ENCODE measurements around the gene UNG. TPM values are rescaled to one million over a fixed set of nuclear protein-coding genes. Genes with fewer than 3 reads are reported as not detected.

The UNG gene
- total and polyA plus RNA-seq, 2 of the 4 experiments (the other 2 are of a cell fraction) = 13.3 to 16.0 TPM

DNA sequence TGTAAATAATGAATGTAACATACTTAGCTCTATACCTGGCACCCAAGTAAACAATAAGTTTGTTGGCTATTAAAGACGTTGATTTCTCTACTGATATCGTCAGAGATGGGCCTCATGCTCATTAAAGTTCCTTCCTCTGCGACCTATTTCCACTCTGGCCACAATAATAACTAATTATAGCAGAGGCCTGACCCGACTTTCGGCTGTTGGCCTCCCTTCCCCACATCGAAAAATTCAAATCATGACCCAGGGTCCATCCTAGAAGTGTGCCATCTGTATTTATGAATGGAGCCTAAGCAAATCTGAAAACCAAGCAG, 45.3 kb upstream of the UNG start:
- Histone ChIP-seq H4K20me1 (ENCODE audit: insufficient read depth, low read length) (no peaks in the 10 kb centered on the region), H3K79me1 (ENCODE audit: low read depth in 1 of 2, low read length in 2 of 2) (peaks cover 11 to 15% of the 10 kb centered on the region in 2 experiments; a peak in 3 of 4 replicates), H3K14ac (replicated peaks; ENCODE audit: low read depth, low read length) (peak overlapping the region; percentile 92), H2BK15ac (ENCODE audit: low read depth, low read length) (no peak overlapping the region), H4K91ac (ENCODE audit: insufficient read depth, low read depth, low read length) (peak overlapping the region; percentile 57), H3K56ac (ENCODE audit: extremely low read depth, insufficient read depth, low read length) (0 out of 2 replicates have a peak overlapping the region, but pooled peaks have one; percentile 4), H3K23ac (ENCODE audit: low read depth, low read length) (0 out of 2 replicates have a peak overlapping the region, but pooled peaks have one; percentile 7), H3K27me3 (ENCODE audit: control insufficient read depth, insufficient read depth, low read length) (no peaks in the 10 kb centered on the region), H4K5ac (ENCODE audit: low read depth, low read length) (peak overlapping the region; percentile 87), H3K4ac (ENCODE audit: low read depth, low read length) (peak overlapping the region; percentile 80), H2AK9ac (replicated peaks; ENCODE audit: low read depth, low read length, poor library complexity) (peak overlapping the region; percentile 70), H3K18ac (ENCODE audit: low read depth, low read length) (0 out of 2 replicates have a peak overlapping the region, but pooled peaks have one; percentile 7), H2BK20ac (ENCODE audit: low read depth, low read length) (no peak overlapping the region), H3K9me3 (ENCODE audit: control insufficient read depth, insufficient read depth, low read length) (no peaks in the 10 kb centered on the region), H3K4me3 (ENCODE audit: insufficient read depth, low read depth, low read length) (peak overlapping the region; percentile 63), H3K4me1 (ENCODE audit: control insufficient read depth, insufficient read depth, low read length) (0 out of 2 replicates have a peak, but pooled peaks cover 4% of the 10 kb centered on the region), H3K36me3 (ENCODE audit: control insufficient read depth, insufficient read depth, low read length) (no peaks in the 10 kb centered on the region), H3K9me1 (ENCODE audit: insufficient read depth, low read length) (peaks cover 5% of the 10 kb centered on the region), H2AFZ (replicated peaks; ENCODE audit: low read length, poor library complexity) (peak overlapping the region; percentile 100), H2BK5ac (ENCODE audit: low read depth, low read length, poor library complexity, severe bottlenecking) (peak overlapping the region; percentile 29), H3K4me2 (ENCODE audit: low read depth, low read length) (peak overlapping the region; percentile 82), H3K27ac (ENCODE audit: insufficient read depth, low read length) (peak overlapping the region; percentile 5; the same call in 1 of the 2 replicates), H2BK120ac (ENCODE audit: low read depth, low read length) (no peak overlapping the region), H4K8ac (ENCODE audit: low read depth in 2 of 2, low read length in 2 of 2) (peak overlapping the region; percentile 97 to 99), H3K9ac (ENCODE audit: low read depth, low read length) (peak overlapping the region; percentile 26), H2AK5ac (ENCODE audit: low read depth, low read length) (no peak overlapping the region)
- DNase-seq (no peak), ATAC-seq (ENCODE audit: low read depth) (no peak)
- TF ChIP-seq MAZ (IDR thresholded peaks at IDR 0.05; ENCODE audit: borderline replicate concordance, low read depth, low read length) (no peak), BHLHE40 (IDR thresholded peaks at IDR 0.05; ENCODE audit: low read depth, low read length) (no peak), FOS (IDR thresholded peaks at IDR 0.05; ENCODE audit: low read depth, low read length) (no peak), MAFK (IDR thresholded peaks at IDR 0.05; ENCODE audit: low read depth, low read length) (no peak)
- in situ Hi-C loops (cut with MboI; ENCODE audit: low sequenced_read_pairs) (no loop called here), intact Hi-C loops (cut with micrococcal nuclease) (loop anchor here (2.0 kb wide), 1 partner anchor 31 kb away; the partner anchor contains the start of gene SVOP), dilution Hi-C loops (cut with HindIII; ENCODE audit: low sequenced_read_pairs, unreplicated experiment) (no loop called here)
- ChIA-PET CTCF (interaction anchor here (0.7 kb wide), 1 partner anchor 153 kb away, joined by 3 read pairs; no protein-coding TSS in a partner anchor), POLR2A (ENCODE audit: unreplicated experiment) (no interaction called here)
- BruUV-seq (replicated peaks) = no TSS peak
- WGBS, 2 experiments (ENCODE audit: extremely low coverage in 2 of 2, insufficient read length in 1 of 2) = no CpG with 5 or more reads among the region's 6 CpGs
